ENCODE measurements around the gene GMIP. TPM values are rescaled to one million over a fixed set of nuclear protein-coding genes. Genes with fewer than 3 reads are reported as not detected.

Gene GMIP
- total and polyA plus RNA-seq, 4 donors, result 0.89 to 6.5 (median 4.3) TPM

GRCh38 chr19:19670070-19670551, 26.7 kb upstream of the GMIP start:
- Histone ChIP-seq H3K27ac (ENCODE audit: low read depth in 1 of 2, low read length in 2 of 2) (no peak overlapping the region), H3K4me1 (ENCODE audit: control insufficient read depth in 4 of 4, insufficient read depth in 4 of 4, low read length in 3 of 4) (peaks cover 4 to 11% (median 5%) of the 10 kb centered on the region in 4 donors), H3K9me3 (ENCODE audit: control insufficient read depth in 4 of 4, low read length in 3 of 4) (peaks cover 0 to 8% (median 2%) of the 10 kb centered on the region in 4 donors), H3K9ac (ENCODE audit: low read depth in 1 of 2, low read length in 2 of 2) (no peak overlapping the region), H3K27me3 (ENCODE audit: control insufficient read depth in 4 of 4, insufficient read depth in 4 of 4, low read length in 3 of 4) (no peaks in the 10 kb centered on the region), H3K36me3 (ENCODE audit: control insufficient read depth in 4 of 4, insufficient read depth in 3 of 4, low read depth in 1 of 4, low read length in 3 of 4) (no peaks in the 10 kb centered on the region), H3K4me3 (ENCODE audit: low read depth in 1 of 3, low read length in 3 of 3) (peak overlapping the region in 1 of 3 donors; percentile 7)
- 84% methylated on average over 10 of the region's 10 CpGs for WGBS
- TF ChIP-seq, protein P1, sequence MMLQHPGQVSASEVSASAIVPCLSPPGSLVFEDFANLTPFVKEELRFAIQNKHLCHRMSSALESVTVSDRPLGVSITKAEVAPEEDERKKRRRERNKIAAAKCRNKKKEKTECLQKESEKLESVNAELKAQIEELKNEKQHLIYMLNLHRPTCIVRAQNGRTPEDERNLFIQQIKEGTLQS (IDR thresholded peaks at IDR 0.05), result no peak
- no peak for TF ChIP-seq TAF1 (conservative IDR thresholded peaks at IDR 0.05)
- TF ChIP-seq YY1 (IDR thresholded peaks at IDR 0.05), result no peak
- TF ChIP-seq, protein P2, sequence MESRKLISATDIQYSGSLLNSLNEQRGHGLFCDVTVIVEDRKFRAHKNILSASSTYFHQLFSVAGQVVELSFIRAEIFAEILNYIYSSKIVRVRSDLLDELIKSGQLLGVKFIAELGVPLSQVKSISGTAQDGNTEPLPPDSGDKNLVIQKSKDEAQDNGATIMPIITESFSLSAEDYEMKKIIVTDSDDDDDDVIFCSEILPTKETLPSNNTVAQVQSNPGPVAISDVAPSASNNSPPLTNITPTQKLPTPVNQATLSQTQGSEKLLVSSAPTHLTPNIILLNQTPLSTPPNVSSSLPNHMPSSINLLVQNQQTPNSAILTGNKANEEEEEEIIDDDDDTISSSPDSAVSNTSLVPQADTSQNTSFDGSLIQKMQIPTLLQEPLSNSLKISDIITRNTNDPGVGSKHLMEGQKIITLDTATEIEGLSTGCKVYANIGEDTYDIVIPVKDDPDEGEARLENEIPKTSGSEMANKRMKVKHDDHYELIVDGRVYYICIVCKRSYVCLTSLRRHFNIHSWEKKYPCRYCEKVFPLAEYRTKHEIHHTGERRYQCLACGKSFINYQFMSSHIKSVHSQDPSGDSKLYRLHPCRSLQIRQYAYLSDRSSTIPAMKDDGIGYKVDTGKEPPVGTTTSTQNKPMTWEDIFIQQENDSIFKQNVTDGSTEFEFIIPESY (IDR thresholded peaks at IDR 0.05), result no peak
- no peak for TF ChIP-seq GABPA (IDR thresholded peaks at IDR 0.05 in 1 of 2, conservative IDR thresholded peaks at IDR 0.05 in 1 of 2)
- TF ChIP-seq, protein P3, sequence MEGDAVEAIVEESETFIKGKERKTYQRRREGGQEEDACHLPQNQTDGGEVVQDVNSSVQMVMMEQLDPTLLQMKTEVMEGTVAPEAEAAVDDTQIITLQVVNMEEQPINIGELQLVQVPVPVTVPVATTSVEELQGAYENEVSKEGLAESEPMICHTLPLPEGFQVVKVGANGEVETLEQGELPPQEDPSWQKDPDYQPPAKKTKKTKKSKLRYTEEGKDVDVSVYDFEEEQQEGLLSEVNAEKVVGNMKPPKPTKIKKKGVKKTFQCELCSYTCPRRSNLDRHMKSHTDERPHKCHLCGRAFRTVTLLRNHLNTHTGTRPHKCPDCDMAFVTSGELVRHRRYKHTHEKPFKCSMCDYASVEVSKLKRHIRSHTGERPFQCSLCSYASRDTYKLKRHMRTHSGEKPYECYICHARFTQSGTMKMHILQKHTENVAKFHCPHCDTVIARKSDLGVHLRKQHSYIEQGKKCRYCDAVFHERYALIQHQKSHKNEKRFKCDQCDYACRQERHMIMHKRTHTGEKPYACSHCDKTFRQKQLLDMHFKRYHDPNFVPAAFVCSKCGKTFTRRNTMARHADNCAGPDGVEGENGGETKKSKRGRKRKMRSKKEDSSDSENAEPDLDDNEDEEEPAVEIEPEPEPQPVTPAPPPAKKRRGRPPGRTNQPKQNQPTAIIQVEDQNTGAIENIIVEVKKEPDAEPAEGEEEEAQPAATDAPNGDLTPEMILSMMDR (IDR thresholded peaks at IDR 0.05; ENCODE audit: low read depth, low read length, missing input control), result no peak
- no peak for TF ChIP-seq FOXA2 (IDR thresholded peaks at IDR 0.05)
- DNase-seq (ENCODE audit: low spot score), result no peak

DNA sequence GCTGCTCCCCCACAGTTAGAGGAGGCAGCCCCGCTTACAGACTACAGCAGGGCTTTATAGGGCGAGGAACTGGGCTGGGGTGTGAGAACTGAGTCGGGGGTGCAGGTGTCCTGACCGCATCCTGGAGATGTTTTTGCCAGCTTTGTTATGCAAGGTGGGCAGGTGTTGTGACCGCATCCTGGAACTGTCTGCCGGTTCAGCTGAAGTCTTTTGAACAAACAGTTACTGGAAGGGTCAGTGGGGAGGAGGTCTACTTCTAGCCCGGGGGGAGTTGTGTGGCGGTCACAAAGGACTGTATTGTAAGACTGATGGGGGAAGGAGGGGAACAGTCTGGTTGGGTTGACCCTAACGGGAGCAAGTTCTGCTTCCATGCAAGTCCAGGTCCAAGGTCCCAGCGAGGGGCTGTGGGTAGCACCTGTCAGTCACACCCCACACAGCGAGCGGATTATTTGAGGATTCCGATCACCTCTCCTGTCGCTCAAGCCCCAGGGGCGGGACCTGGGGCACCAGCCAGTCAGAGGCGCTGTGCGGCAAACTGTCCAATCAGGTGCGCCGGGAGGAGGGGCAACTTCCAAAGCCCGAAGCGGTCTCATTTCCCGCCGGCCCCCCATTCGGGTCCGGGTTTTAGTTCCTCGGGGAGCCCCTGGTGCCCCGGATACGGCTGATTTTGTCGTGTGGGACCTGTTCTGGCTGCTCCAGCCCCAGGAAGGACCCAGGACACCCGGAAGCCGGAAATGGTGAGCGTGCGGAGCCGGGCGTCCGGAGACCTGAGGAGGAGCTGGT, 25.0 kb upstream of the GMIP start, which contains the start of gene ZNF101:
ZNF101 (plus strand) TSS at position 610 of the 783 bp plus-strand sequence; CDS start at position 735, 125 bp downstream.
- Histone ChIP-seq H3K4me3 (ENCODE audit: low read depth in 1 of 3, low read length in 3 of 3) (peak within 1 kb of the TSS; percentile 36 to 98 (median 83)), H3K27me3 (ENCODE audit: control insufficient read depth in 4 of 4, insufficient read depth in 4 of 4, low read length in 3 of 4) (no peaks in the 10 kb centered on the region), H3K27ac (ENCODE audit: low read depth in 1 of 2, low read length in 2 of 2) (peak within 1 kb of the TSS; percentile 12 to 73), H3K4me1 (ENCODE audit: control insufficient read depth in 4 of 4, insufficient read depth in 4 of 4, low read length in 3 of 4) (peaks cover 4 to 11% (median 5%) of the 10 kb centered on the region in 4 donors), H3K36me3 (ENCODE audit: control insufficient read depth in 4 of 4, insufficient read depth in 3 of 4, low read depth in 1 of 4, low read length in 3 of 4) (no peaks in the 10 kb centered on the region), H3K9me3 (ENCODE audit: control insufficient read depth in 4 of 4, low read length in 3 of 4) (peaks cover 0 to 3% (median 0%) of the 10 kb centered on the region in 4 donors), H3K9ac (ENCODE audit: low read depth in 1 of 2, low read length in 2 of 2) (peak within 1 kb of the TSS; percentile 57 to 68)
- WGBS, result 6% methylated on average over 36 of the region's 36 CpGs
- peak; percentile 94 for DNase-seq (ENCODE audit: low spot score)
- TF ChIP-seq JUND (IDR thresholded peaks at IDR 0.05), result no peak
- peak; percentile 14 for TF ChIP-seq NR2F2 (IDR thresholded peaks at IDR 0.05)
- TF ChIP-seq RXRA (IDR thresholded peaks at IDR 0.05), result peak; percentile 14
- no peak for TF ChIP-seq FOXA1 (IDR thresholded peaks at IDR 0.05)
- TF ChIP-seq, protein P4, sequence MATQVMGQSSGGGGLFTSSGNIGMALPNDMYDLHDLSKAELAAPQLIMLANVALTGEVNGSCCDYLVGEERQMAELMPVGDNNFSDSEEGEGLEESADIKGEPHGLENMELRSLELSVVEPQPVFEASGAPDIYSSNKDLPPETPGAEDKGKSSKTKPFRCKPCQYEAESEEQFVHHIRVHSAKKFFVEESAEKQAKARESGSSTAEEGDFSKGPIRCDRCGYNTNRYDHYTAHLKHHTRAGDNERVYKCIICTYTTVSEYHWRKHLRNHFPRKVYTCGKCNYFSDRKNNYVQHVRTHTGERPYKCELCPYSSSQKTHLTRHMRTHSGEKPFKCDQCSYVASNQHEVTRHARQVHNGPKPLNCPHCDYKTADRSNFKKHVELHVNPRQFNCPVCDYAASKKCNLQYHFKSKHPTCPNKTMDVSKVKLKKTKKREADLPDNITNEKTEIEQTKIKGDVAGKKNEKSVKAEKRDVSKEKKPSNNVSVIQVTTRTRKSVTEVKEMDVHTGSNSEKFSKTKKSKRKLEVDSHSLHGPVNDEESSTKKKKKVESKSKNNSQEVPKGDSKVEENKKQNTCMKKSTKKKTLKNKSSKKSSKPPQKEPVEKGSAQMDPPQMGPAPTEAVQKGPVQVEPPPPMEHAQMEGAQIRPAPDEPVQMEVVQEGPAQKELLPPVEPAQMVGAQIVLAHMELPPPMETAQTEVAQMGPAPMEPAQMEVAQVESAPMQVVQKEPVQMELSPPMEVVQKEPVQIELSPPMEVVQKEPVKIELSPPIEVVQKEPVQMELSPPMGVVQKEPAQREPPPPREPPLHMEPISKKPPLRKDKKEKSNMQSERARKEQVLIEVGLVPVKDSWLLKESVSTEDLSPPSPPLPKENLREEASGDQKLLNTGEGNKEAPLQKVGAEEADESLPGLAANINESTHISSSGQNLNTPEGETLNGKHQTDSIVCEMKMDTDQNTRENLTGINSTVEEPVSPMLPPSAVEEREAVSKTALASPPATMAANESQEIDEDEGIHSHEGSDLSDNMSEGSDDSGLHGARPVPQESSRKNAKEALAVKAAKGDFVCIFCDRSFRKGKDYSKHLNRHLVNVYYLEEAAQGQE (IDR thresholded peaks at IDR 0.05), result peak; percentile 49
- no peak for TF ChIP-seq FOXA2 (IDR thresholded peaks at IDR 0.05)
- TF ChIP-seq RAD21 (IDR thresholded peaks at IDR 0.05), result peak in 1 of 2 donors; percentile 24
- TF ChIP-seq, protein P5, sequence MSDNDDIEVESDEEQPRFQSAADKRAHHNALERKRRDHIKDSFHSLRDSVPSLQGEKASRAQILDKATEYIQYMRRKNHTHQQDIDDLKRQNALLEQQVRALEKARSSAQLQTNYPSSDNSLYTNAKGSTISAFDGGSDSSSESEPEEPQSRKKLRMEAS (IDR thresholded peaks at IDR 0.05), result peak; percentile 76
- peak; percentile 83 for TF ChIP-seq SP1 (IDR thresholded peaks at IDR 0.05)
- peak; percentile 69 for TF ChIP-seq YY1 (IDR thresholded peaks at IDR 0.05)
- peak; percentile 63 to 82 for TF ChIP-seq EGR1 (IDR thresholded peaks at IDR 0.05; ENCODE audit: low read depth in 2 of 2)
- TF ChIP-seq, protein P3 (IDR thresholded peaks at IDR 0.05; ENCODE audit: low read depth, low read length, missing input control), result no peak
- TF ChIP-seq, protein P2 (IDR thresholded peaks at IDR 0.05), result no peak
- TF ChIP-seq, protein P1 (IDR thresholded peaks at IDR 0.05), result no peak
- peak; percentile 12 to 70 for TF ChIP-seq HNF4A (conservative IDR thresholded peaks at IDR 0.05)

Data from liver (tissue), 9 donors.